Measurements from ENCODE around the gene ZBTB7B.

Gene ZBTB7B

GRCh38 chr1:155002464-155003226 lies at the start of gene ZBTB7B:
TSS of gene ZBTB7B (plus strand) at chr1:155002802. CDS start at chr1:155014661, 11,859 bp downstream.
- DNase-seq (ENCODE audit: low read depth, low spot score): peak; percentile 45

GRCh38 chr1:154953611-154954038 lies 49.0 kb upstream of the ZBTB7B start:
- no peak for DNase-seq (ENCODE audit: low read depth, low spot score)

GRCh38 chr1:154954541-154954940 lies 48.1 kb upstream of the ZBTB7B start:
- no peak for DNase-seq (ENCODE audit: low read depth, low spot score)

- peak; percentile 70 for DNase-seq (ENCODE audit: low read depth, low spot score)
Observed at GRCh38 chr1:154955039-154955717, 47.4 kb upstream of the ZBTB7B start.

GRCh38 chr1:154955718-154956543 lies 46.7 kb upstream of the ZBTB7B start, which contains the start of gene PBXIP1:
TSS of gene PBXIP1 (minus strand) at chr1:154956099. CDS start at chr1:154953721, 2,378 bp downstream.
- peak; percentile 99 for DNase-seq (ENCODE audit: low read depth, low spot score)

- DNase-seq (ENCODE audit: low read depth, low spot score): peak; percentile 45
Observed at GRCh38 chr1:154956544-154956941, 46.1 kb upstream of the ZBTB7B start.

- peak; percentile 29 for DNase-seq (ENCODE audit: low read depth, low spot score)
Observed at GRCh38 chr1:154957091-154957657, 45.4 kb upstream of the ZBTB7B start.

- no peak for DNase-seq (ENCODE audit: low read depth, low spot score)
Observed at GRCh38 chr1:154958036-154958435, 44.6 kb upstream of the ZBTB7B start.

GRCh38 chr1:154958681-154959425 lies 43.7 kb upstream of the ZBTB7B start:
- no peak for DNase-seq (ENCODE audit: low read depth, low spot score)

- no peak for DNase-seq (ENCODE audit: low read depth, low spot score)
Observed at GRCh38 chr1:154959426-154959780, 43.2 kb upstream of the ZBTB7B start.

- no peak for DNase-seq (ENCODE audit: low read depth, low spot score)
Observed at GRCh38 chr1:154960446-154961136, 42.0 kb upstream of the ZBTB7B start.

- peak; percentile 88 for DNase-seq (ENCODE audit: low read depth, low spot score)
Observed at GRCh38 chr1:154961207-154962155, 41.1 kb upstream of the ZBTB7B start, which contains the start of gene PYGO2. TSS of gene PYGO2 (minus strand) at chr1:154961782. CDS start at chr1:154961576, 206 bp downstream.

- peak; percentile 65 for DNase-seq (ENCODE audit: low read depth, low spot score)
Observed at GRCh38 chr1:154962156-154962749, 40.3 kb upstream of the ZBTB7B start.

GRCh38 chr1:154962795-154963330 lies 39.7 kb upstream of the ZBTB7B start:
- DNase-seq (ENCODE audit: low read depth, low spot score): no peak

GRCh38 chr1:154963643-154964042 lies 39.0 kb upstream of the ZBTB7B start:
- DNase-seq (ENCODE audit: low read depth, low spot score): no peak

GRCh38 chr1:154964359-154964758 lies 38.2 kb upstream of the ZBTB7B start:
- no peak for DNase-seq (ENCODE audit: low read depth, low spot score)

GRCh38 chr1:154966111-154966510 lies 36.5 kb upstream of the ZBTB7B start:
- DNase-seq (ENCODE audit: low read depth, low spot score): no peak

GRCh38 chr1:154967331-154967950 lies 35.2 kb upstream of the ZBTB7B start:
- DNase-seq (ENCODE audit: low read depth, low spot score): no peak
